Measurements from ENCODE around the gene ADAMTSL4.

ADAMTSL4 gene

GRCh38 chr1:150535511-150536287 is 13.5 kb upstream of the ADAMTSL4 start:
- no peak for DNase-seq

GRCh38 chr1:150536836-150537731 is 12.1 kb upstream of the ADAMTSL4 start:
- no peak for DNase-seq

- no peak for DNase-seq
Measured at GRCh38 chr1:150537732-150538684, 11.2 kb upstream of the ADAMTSL4 start.

GRCh38 chr1:150543500-150544143 is 5.6 kb upstream of the ADAMTSL4 start:
- DNase-seq = peak; percentile 94 to 96

- DNase-seq = peak; percentile 31 to 62
Measured at GRCh38 chr1:150544204-150544603, 5.0 kb upstream of the ADAMTSL4 start.

GRCh38 chr1:150545486-150546032 is 3.6 kb upstream of the ADAMTSL4 start:
- no peak for DNase-seq

GRCh38 chr1:150546294-150546937 is 2.8 kb upstream of the ADAMTSL4 start:
- DNase-seq = no peak

GRCh38 chr1:150548324-150548631 is 930 bp upstream of the ADAMTSL4 start:
- no peak for DNase-seq

GRCh38 chr1:150549496-150550221 is 451 bp downstream of the ADAMTSL4 start:
- no peak for DNase-seq

GRCh38 chr1:150550222-150551050 is 1.2 kb downstream of the ADAMTSL4 start:
- DNase-seq = no peak

- DNase-seq = no peak
Measured at GRCh38 chr1:150551051-150551783, 2.0 kb downstream of the ADAMTSL4 start.

- no peak for DNase-seq
Measured at GRCh38 chr1:150551784-150552127, 2.5 kb downstream of the ADAMTSL4 start.

- DNase-seq = no peak
Measured at GRCh38 chr1:150552128-150552910, 3.1 kb downstream of the ADAMTSL4 start.

- DNase-seq = no peak
Measured at GRCh38 chr1:150552911-150553289, 3.7 kb downstream of the ADAMTSL4 start.

- no peak for DNase-seq
Measured at GRCh38 chr1:150553392-150554085, 4.3 kb downstream of the ADAMTSL4 start.

GRCh38 chr1:150554086-150554452 is 4.9 kb downstream of the ADAMTSL4 start:
- no peak for DNase-seq

- DNase-seq = no peak
Measured at GRCh38 chr1:150555198-150555970, 6.2 kb downstream of the ADAMTSL4 start.

Data from SHP77 (cell line).